Thoracic aorta (tissue), 2 donors: ENCODE results near the gene HLA-DMB. TPM values are rescaled to one million over a fixed set of nuclear protein-coding genes. Genes with fewer than 3 reads are reported as not detected.
"Not testable (repeated sequence)": the region's sequence is repeated elsewhere in the genome, so short reads cannot be mapped to it uniquely, and the experiment has no call there.

Experiments
- ATAC-seq: fragments of 150-250 bp; one replicate; pipeline ENCODE4 v1.8.0; 2017; ENCODE audit warnings: low read depth; ENCODE audit not compliant: insufficient number of reproducible peaks, low FRiP score
- DNase-seq: peaks from one replicate; pipeline ENCODE4 v3.0.0-alpha.2; 2020; ENCODE audit warnings: low spot score
- H3K27ac ChIP-seq, 2 donors: fragments of 200-600 bp; sonication (generic); 1 replicate in 1 of 2; 2 replicates in 1 of 2; pipeline ENCODE4 v1.5.1; 2016; ENCODE audit warnings: mild to moderate bottlenecking in 2 of 2, moderate library complexity in 2 of 2
- H3K27me3 ChIP-seq: fragments of 200-600 bp; sonication (generic); replicated peaks from 2 replicates; pipeline ENCODE4 v1.6.0; 2016; ENCODE audit warnings: mild to moderate bottlenecking; ENCODE audit not compliant: insufficient read depth
- H3K36me3 ChIP-seq: fragments of 200-600 bp; sonication (generic); one replicate; pipeline ENCODE4 v1.5.1; 2016
- H3K4me1 ChIP-seq, 2 donors: fragments of 200-600 bp; sonication (generic); 1 replicate in 1 of 2; 2 replicates in 1 of 2; pipeline versions ENCODE4 v1.5.1 to v1.6.0; 2016; ENCODE audit warnings: low read depth in 2 of 2, mild to moderate bottlenecking in 1 of 2; ENCODE audit not compliant: control insufficient read depth in 1 of 2
- H3K4me3 ChIP-seq: fragments of 200-600 bp; sonication (generic); 2 replicates; pipeline ENCODE4 v1.5.1; 2016; ENCODE audit warnings: mild to moderate bottlenecking
- H3K9me3 ChIP-seq: fragments of 200-600 bp; sonication (generic); 2 replicates; pipeline ENCODE4 v1.5.1; 2016
- total RNA-seq, 2 donors: library from RNA; depleted of rRNA; stranded (reverse); fragments of >200 nt; gene quantifications; one replicate each; pipeline versions ENCODE4 v1.1.0 to v1.2.3, GENCODE V29; 2016
- TF ChIP-seq, protein P1 (sequence below): fragments of 200-600 bp; sonication (generic); IDR thresholded peaks from one replicate; pipeline ENCODE4 v1.5.1; 2019; ENCODE audit warnings: antibody characterized with exemption

Gene HLA-DMB
- total RNA-seq, 2 donors from 2014 or later, result 13.5 to 34.4 TPM

- Histone ChIP-seq H3K27me3 (no peaks in the 10 kb centered on the region), H3K9me3 (no peaks in the 10 kb centered on the region), H3K4me3 (no peak overlapping the region), H3K27ac (no peak overlapping the region), H3K36me3 (no peaks in the 10 kb centered on the region), H3K4me1 (no peaks in the 10 kb centered on the region)
- DNase-seq (no peak), ATAC-seq (no peak)
- TF ChIP-seq, protein P1, sequence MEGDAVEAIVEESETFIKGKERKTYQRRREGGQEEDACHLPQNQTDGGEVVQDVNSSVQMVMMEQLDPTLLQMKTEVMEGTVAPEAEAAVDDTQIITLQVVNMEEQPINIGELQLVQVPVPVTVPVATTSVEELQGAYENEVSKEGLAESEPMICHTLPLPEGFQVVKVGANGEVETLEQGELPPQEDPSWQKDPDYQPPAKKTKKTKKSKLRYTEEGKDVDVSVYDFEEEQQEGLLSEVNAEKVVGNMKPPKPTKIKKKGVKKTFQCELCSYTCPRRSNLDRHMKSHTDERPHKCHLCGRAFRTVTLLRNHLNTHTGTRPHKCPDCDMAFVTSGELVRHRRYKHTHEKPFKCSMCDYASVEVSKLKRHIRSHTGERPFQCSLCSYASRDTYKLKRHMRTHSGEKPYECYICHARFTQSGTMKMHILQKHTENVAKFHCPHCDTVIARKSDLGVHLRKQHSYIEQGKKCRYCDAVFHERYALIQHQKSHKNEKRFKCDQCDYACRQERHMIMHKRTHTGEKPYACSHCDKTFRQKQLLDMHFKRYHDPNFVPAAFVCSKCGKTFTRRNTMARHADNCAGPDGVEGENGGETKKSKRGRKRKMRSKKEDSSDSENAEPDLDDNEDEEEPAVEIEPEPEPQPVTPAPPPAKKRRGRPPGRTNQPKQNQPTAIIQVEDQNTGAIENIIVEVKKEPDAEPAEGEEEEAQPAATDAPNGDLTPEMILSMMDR, result no peak
These were observed 5.1 kb upstream of the HLA-DMB start for GRCh38 chr6:32945953-32946352.

DNA sequence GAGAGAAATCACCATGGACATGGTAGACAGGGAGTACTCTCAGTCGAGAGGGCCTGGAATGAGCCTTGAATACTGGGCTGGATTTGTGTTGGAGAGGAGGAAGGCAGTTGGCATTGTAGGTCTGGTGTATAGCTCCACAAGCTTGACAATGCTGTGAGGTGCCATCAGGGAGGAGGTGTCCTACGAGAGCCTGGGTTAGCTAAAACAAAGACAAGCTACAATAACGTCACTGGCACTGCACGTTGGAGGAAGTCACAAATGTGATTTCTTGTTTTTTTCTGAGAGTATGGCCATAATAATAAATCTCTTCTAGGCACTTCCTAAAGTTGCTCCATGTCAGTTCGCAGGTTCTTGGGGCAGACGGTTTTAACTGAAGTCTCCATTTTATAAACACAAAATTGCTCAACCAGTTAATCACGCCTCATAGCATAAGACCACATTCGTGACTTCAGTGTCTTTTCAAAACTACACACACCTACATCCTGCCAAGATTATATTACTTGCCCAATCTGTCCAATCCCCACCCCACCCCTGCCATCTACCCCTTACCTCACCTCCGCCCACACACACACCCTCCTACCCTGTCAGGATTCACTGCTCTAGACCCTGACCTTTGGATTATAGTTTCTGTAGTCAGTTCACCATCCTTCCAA, 4.4 kb upstream of the HLA-DMB start:
- no peak overlapping the region for H3K4me3 ChIP-seq
- H3K27ac ChIP-seq, result peak overlapping the region; percentile 5 to 28
- no peaks in the 10 kb centered on the region for H3K9me3 ChIP-seq
- H3K36me3 ChIP-seq, result no peaks in the 10 kb centered on the region
- TF ChIP-seq, protein P1, result no peak
- no peak for DNase-seq
- peaks cover 0 to 4% of the 10 kb centered on the region in 2 donors for H3K4me1 ChIP-seq
- ATAC-seq, result no peak
- H3K27me3 ChIP-seq, result no peaks in the 10 kb centered on the region

DNA sequence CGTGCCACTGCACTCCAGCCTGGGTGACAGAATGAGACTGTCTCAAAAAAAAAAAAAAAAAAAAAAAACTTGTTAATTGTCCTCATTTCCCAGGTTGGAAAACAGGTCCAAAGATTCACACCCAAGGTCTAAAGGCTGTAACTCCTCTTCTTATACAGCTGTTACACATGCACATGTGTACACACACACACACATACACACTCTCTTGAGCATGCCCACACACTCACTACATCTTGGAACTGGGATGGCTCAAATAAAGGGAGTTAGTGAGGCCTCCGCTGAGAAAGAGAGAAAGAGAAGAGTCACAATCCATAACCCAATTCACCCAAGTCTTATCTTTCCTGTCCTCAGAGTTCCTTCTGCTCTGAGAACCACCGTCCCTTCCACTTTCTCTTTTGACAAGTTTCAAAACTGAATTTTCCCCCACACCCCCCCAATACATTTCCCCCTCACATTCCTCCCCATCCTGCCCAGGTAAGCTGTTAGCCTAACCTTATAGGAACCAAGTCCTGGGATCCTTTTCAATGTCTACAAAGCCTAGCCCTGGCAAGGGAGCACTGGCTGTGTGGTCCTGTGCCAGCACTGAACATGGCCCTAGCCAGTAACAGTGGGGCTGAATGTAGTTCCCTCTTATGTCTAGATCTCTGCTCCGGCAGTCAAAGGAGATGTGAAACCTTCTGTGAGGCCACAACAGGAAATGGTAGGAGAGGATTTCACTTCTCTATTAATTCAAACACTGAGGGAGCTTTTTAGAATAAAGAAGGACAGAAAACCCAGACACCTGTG, 3.2 kb upstream of the HLA-DMB start:
- peak overlapping the region; percentile 5 for H3K4me3 ChIP-seq
- no peaks in the 10 kb centered on the region for H3K36me3 ChIP-seq
- TF ChIP-seq, protein P1, result no peak
- peaks cover 0 to 4% of the 10 kb centered on the region in 2 donors for H3K4me1 ChIP-seq
- no peak for DNase-seq
- ATAC-seq, result no peak
- no peaks in the 10 kb centered on the region for H3K9me3 ChIP-seq
- no peaks in the 10 kb centered on the region for H3K27me3 ChIP-seq
- no peak overlapping the region for H3K27ac ChIP-seq

DNA sequence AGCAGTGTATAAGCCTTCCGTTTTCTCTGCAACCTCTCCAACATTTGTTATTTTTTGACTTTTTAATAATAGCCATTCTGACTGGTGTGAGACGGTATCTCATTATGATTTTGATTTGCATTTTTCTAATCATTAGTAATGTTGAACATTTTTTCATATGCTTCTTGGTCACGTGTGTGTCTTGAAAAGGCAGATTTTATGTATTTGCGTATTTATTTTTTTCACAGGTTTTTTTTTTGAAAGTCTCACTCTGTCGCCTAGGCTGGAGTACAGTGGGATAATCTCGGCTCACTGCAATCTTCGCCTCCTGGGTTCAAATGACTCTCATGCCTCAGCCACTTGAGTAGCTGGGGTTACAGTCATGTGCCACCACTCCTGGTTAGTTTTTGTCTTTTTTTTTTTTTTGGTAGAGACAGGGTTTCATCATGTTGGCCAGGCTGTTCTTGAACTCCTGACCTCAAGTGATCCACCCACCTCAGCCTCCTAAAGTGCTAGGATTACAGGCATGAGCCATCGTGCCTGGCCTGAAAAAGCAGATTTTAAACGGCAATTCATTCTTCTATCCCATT, 1.8 kb upstream of the HLA-DMB start:
- not testable (repeated sequence) for H3K9me3 ChIP-seq, DNase-seq, ATAC-seq, H3K27ac ChIP-seq, H3K4me3 ChIP-seq, H3K36me3 ChIP-seq, H3K4me1 ChIP-seq, H3K27me3 ChIP-seq

GRCh38 chr6:32941214-32941768, 463 bp upstream of the HLA-DMB start:
- H3K27ac ChIP-seq, result peak overlapping the region in 1 of 2 donors; percentile 43
- no peaks in the 10 kb centered on the region for H3K36me3 ChIP-seq
- TF ChIP-seq, protein P1, result no peak
- peaks cover 0 to 4% of the 10 kb centered on the region in 2 donors for H3K4me1 ChIP-seq
- no peaks in the 10 kb centered on the region for H3K27me3 ChIP-seq
- DNase-seq, result no peak
- no peaks in the 10 kb centered on the region for H3K9me3 ChIP-seq
- H3K4me3 ChIP-seq, result peak overlapping the region; percentile 70
- ATAC-seq, result no peak
